ENCODE results near the gene DHX38. TPM values are rescaled to one million over a fixed set of nuclear protein-coding genes. Genes with fewer than 3 reads are reported as not detected.

The DHX38 gene
- polyA plus RNA-seq, 4 donors = 40.6 to 63.7 (median 55.9) TPM

GRCh38 chr16:72092832-72093447 is 707 bp upstream of the DHX38 start:
- WGBS, 3 donors = 0% methylated on average over 18 to 22 of the region's 22 CpGs
- H3K27ac ChIP-seq (ENCODE audit: low read depth in 1 of 3, low read length in 2 of 3) = peak overlapping the region; percentile 33 to 92 (median 84)
- H3K4me3 ChIP-seq (ENCODE audit: low read depth in 1 of 3, low read length in 3 of 3) = peak overlapping the region; percentile 59 to 81 (median 79)
- peaks cover 2 to 17% (median 11%) of the 10 kb centered on the region in 3 donors for H3K4me1 ChIP-seq (ENCODE audit: control insufficient read depth in 3 of 3, insufficient read depth in 2 of 3, low read depth in 1 of 3, low read length in 2 of 3)
- H3K36me3 ChIP-seq (ENCODE audit: control insufficient read depth in 3 of 3, insufficient read depth in 2 of 3, low read depth in 1 of 3, low read length in 3 of 3) = peaks cover 9 to 21% (median 15%) of the 10 kb centered on the region in 3 donors
- DNase-seq (peak in 1 of 2 donors; percentile 58), FAIRE-seq (no peak)
- no peaks in the 10 kb centered on the region for H3K27me3 ChIP-seq (ENCODE audit: control insufficient read depth in 3 of 3, insufficient read depth in 3 of 3, low read length in 3 of 3)
- no peaks in the 10 kb centered on the region for H3K9me3 ChIP-seq (ENCODE audit: control insufficient read depth in 2 of 2, insufficient read depth in 1 of 2, low read depth in 1 of 2, low read length in 1 of 2)

- Histone ChIP-seq H3K9me3 (ENCODE audit: control insufficient read depth in 2 of 2, insufficient read depth in 1 of 2, low read depth in 1 of 2, low read length in 1 of 2) (no peaks in the 10 kb centered on the region), H3K4me1 (ENCODE audit: control insufficient read depth in 3 of 3, insufficient read depth in 2 of 3, low read depth in 1 of 3, low read length in 2 of 3) (peaks cover 2 to 17% (median 11%) of the 10 kb centered on the region in 3 donors), H3K27ac (ENCODE audit: low read depth in 1 of 3, low read length in 2 of 3) (peak overlapping the region; percentile 91 to 92 (median 92)), H3K4me3 (ENCODE audit: low read depth in 1 of 3, low read length in 3 of 3) (peak overlapping the region; percentile 59 to 79 (median 76)), H3K36me3 (ENCODE audit: control insufficient read depth in 3 of 3, insufficient read depth in 2 of 3, low read depth in 1 of 3, low read length in 3 of 3) (peaks cover 7 to 32% (median 17%) of the 10 kb centered on the region in 3 donors), H3K27me3 (ENCODE audit: control insufficient read depth in 3 of 3, insufficient read depth in 3 of 3, low read length in 3 of 3) (no peaks in the 10 kb centered on the region)
- no peak for DNase-seq
- 0 to 2% (median 1%) methylated on average over 11 of the region's 11 CpGs for WGBS, 3 donors
- FAIRE-seq = no peak
Observed at GRCh38 chr16:72094266-72094610, 591 bp downstream of the DHX38 start.

GRCh38 chr16:72098936-72099335 is 5.3 kb downstream of the DHX38 start:
- Histone ChIP-seq H3K9me3 (ENCODE audit: control insufficient read depth in 2 of 2, insufficient read depth in 1 of 2, low read depth in 1 of 2, low read length in 1 of 2) (no peaks in the 10 kb centered on the region), H3K4me3 (ENCODE audit: low read depth in 1 of 3, low read length in 3 of 3) (no peak overlapping the region), H3K36me3 (ENCODE audit: control insufficient read depth in 3 of 3, insufficient read depth in 2 of 3, low read depth in 1 of 3, low read length in 3 of 3) (peaks cover 19 to 69% (median 36%) of the 10 kb centered on the region in 3 donors), H3K27ac (ENCODE audit: low read depth in 1 of 3, low read length in 2 of 3) (no peak overlapping the region), H3K27me3 (ENCODE audit: control insufficient read depth in 3 of 3, insufficient read depth in 3 of 3, low read length in 3 of 3) (no peaks in the 10 kb centered on the region), H3K4me1 (ENCODE audit: control insufficient read depth in 3 of 3, insufficient read depth in 2 of 3, low read depth in 1 of 3, low read length in 2 of 3) (peaks cover 2 to 9% (median 6%) of the 10 kb centered on the region in 3 donors)
- WGBS, 3 donors = 77 to 87% (median 86%) methylated on average over 15 of the region's 15 CpGs
- no peak for FAIRE-seq
- no peak for DNase-seq

GRCh38 chr16:72099377-72099818 is 5.8 kb downstream of the DHX38 start:
- peak; percentile 63 to 75 for DNase-seq
- Histone ChIP-seq H3K4me3 (ENCODE audit: low read depth in 1 of 3, low read length in 3 of 3) (no peak overlapping the region), H3K27ac (ENCODE audit: low read depth in 1 of 3, low read length in 2 of 3) (no peak overlapping the region), H3K36me3 (ENCODE audit: control insufficient read depth in 3 of 3, insufficient read depth in 2 of 3, low read depth in 1 of 3, low read length in 3 of 3) (peaks cover 19 to 73% (median 38%) of the 10 kb centered on the region in 3 donors), H3K9me3 (ENCODE audit: control insufficient read depth in 2 of 2, insufficient read depth in 1 of 2, low read depth in 1 of 2, low read length in 1 of 2) (no peaks in the 10 kb centered on the region), H3K27me3 (ENCODE audit: control insufficient read depth in 3 of 3, insufficient read depth in 3 of 3, low read length in 3 of 3) (no peaks in the 10 kb centered on the region), H3K4me1 (ENCODE audit: control insufficient read depth in 3 of 3, insufficient read depth in 2 of 3, low read depth in 1 of 3, low read length in 2 of 3) (peaks cover 2 to 9% (median 6%) of the 10 kb centered on the region in 3 donors)
- WGBS, 3 donors = 67 to 70% (median 67%) methylated on average over 12 of the region's 12 CpGs
- no peak for FAIRE-seq

GRCh38 chr16:72101195-72101594 is 7.5 kb downstream of the DHX38 start:
- Histone ChIP-seq H3K27ac (ENCODE audit: low read depth in 1 of 3, low read length in 2 of 3) (no peak overlapping the region), H3K27me3 (ENCODE audit: control insufficient read depth in 3 of 3, insufficient read depth in 3 of 3, low read length in 3 of 3) (no peaks in the 10 kb centered on the region), H3K4me1 (ENCODE audit: control insufficient read depth in 3 of 3, insufficient read depth in 2 of 3, low read depth in 1 of 3, low read length in 2 of 3) (no peaks in the 10 kb centered on the region), H3K36me3 (ENCODE audit: control insufficient read depth in 3 of 3, insufficient read depth in 2 of 3, low read depth in 1 of 3, low read length in 3 of 3) (peaks cover 29 to 89% (median 47%) of the 10 kb centered on the region in 3 donors), H3K9me3 (ENCODE audit: control insufficient read depth in 2 of 2, insufficient read depth in 1 of 2, low read depth in 1 of 2, low read length in 1 of 2) (no peaks in the 10 kb centered on the region), H3K4me3 (ENCODE audit: low read depth in 1 of 3, low read length in 3 of 3) (no peak overlapping the region)
- 88 to 90% (median 88%) methylated on average over 10 of the region's 10 CpGs for WGBS, 3 donors
- no peak for DNase-seq
- FAIRE-seq = no peak

GRCh38 chr16:72104905-72105304 is 11.3 kb downstream of the DHX38 start:
- Histone ChIP-seq H3K4me3 (ENCODE audit: low read depth in 1 of 3, low read length in 3 of 3) (no peak overlapping the region), H3K27me3 (ENCODE audit: control insufficient read depth in 3 of 3, insufficient read depth in 3 of 3, low read length in 3 of 3) (no peaks in the 10 kb centered on the region), H3K36me3 (ENCODE audit: control insufficient read depth in 3 of 3, insufficient read depth in 2 of 3, low read depth in 1 of 3, low read length in 3 of 3) (peaks cover 30 to 94% (median 50%) of the 10 kb centered on the region in 3 donors), H3K27ac (ENCODE audit: low read depth in 1 of 3, low read length in 2 of 3) (no peak overlapping the region), H3K9me3 (ENCODE audit: control insufficient read depth in 2 of 2, insufficient read depth in 1 of 2, low read depth in 1 of 2, low read length in 1 of 2) (no peaks in the 10 kb centered on the region), H3K4me1 (ENCODE audit: control insufficient read depth in 3 of 3, insufficient read depth in 2 of 3, low read depth in 1 of 3, low read length in 2 of 3) (no peaks in the 10 kb centered on the region)
- WGBS, 3 donors = 86 to 94% (median 88%) methylated on average over 9 of the region's 9 CpGs
- DNase-seq (no peak), FAIRE-seq (no peak)

- Histone ChIP-seq H3K27ac (ENCODE audit: low read depth in 1 of 3, low read length in 2 of 3) (no peak overlapping the region), H3K36me3 (ENCODE audit: control insufficient read depth in 3 of 3, insufficient read depth in 2 of 3, low read depth in 1 of 3, low read length in 3 of 3) (peaks cover 37 to 94% (median 53%) of the 10 kb centered on the region in 3 donors), H3K4me1 (ENCODE audit: control insufficient read depth in 3 of 3, insufficient read depth in 2 of 3, low read depth in 1 of 3, low read length in 2 of 3) (no peaks in the 10 kb centered on the region), H3K4me3 (ENCODE audit: low read depth in 1 of 3, low read length in 3 of 3) (no peak overlapping the region), H3K9me3 (ENCODE audit: control insufficient read depth in 2 of 2, insufficient read depth in 1 of 2, low read depth in 1 of 2, low read length in 1 of 2) (peaks cover 0 to 3% of the 10 kb centered on the region in 2 donors), H3K27me3 (ENCODE audit: control insufficient read depth in 3 of 3, insufficient read depth in 3 of 3, low read length in 3 of 3) (no peaks in the 10 kb centered on the region)
- WGBS, 3 donors = 96 to 97% (median 96%) methylated on average over 12 of the region's 12 CpGs
- no peak for DNase-seq
- no peak for FAIRE-seq
Observed at GRCh38 chr16:72105978-72106377, 12.3 kb downstream of the DHX38 start.

- peaks cover 35 to 95% (median 62%) of the 10 kb centered on the region in 3 donors for H3K36me3 ChIP-seq (ENCODE audit: control insufficient read depth in 3 of 3, insufficient read depth in 2 of 3, low read depth in 1 of 3, low read length in 3 of 3)
- DNase-seq (no peak), FAIRE-seq (no peak)
- 94 to 95% (median 94%) methylated on average over 17 of the region's 17 CpGs for WGBS, 3 donors
- peaks cover 0 to 10% of the 10 kb centered on the region in 2 donors for H3K9me3 ChIP-seq (ENCODE audit: control insufficient read depth in 2 of 2, insufficient read depth in 1 of 2, low read depth in 1 of 2, low read length in 1 of 2)
- H3K4me1 ChIP-seq (ENCODE audit: control insufficient read depth in 3 of 3, insufficient read depth in 2 of 3, low read depth in 1 of 3, low read length in 2 of 3) = no peaks in the 10 kb centered on the region
- H3K27ac ChIP-seq (ENCODE audit: low read depth in 1 of 3, low read length in 2 of 3) = no peak overlapping the region
- no peaks in the 10 kb centered on the region for H3K27me3 ChIP-seq (ENCODE audit: control insufficient read depth in 3 of 3, insufficient read depth in 3 of 3, low read length in 3 of 3)
- H3K4me3 ChIP-seq (ENCODE audit: low read depth in 1 of 3, low read length in 3 of 3) = no peak overlapping the region
Observed at GRCh38 chr16:72107371-72107770, 13.7 kb downstream of the DHX38 start.
